Lung (tissue), 12 donors: Measurements from ENCODE around the gene CEP78. TPM values are rescaled to one million over a fixed set of nuclear protein-coding genes. Genes with fewer than 3 reads are reported as not detected.

Source experiments
- ATAC-seq: fragments of 200-7000 bp; cut with Tn5 transposase; one replicate; pipeline ENCODE4 v1.9.1; 2020; ENCODE audit warnings: moderate number of reproducible peaks; ENCODE audit not compliant: insufficient read depth, low FRiP score
- DNase-seq, 3 donors: peaks; one replicate each; pipeline ENCODE4 v3.0.0-alpha.2; 2013 to 2017
- H3K27ac ChIP-seq, 2 donors: one replicate each; pipeline ENCODE4 v1.5.1; 2013; ENCODE audit warnings: mild to moderate bottlenecking in 2 of 2, moderate library complexity in 2 of 2, control low read depth in 1 of 2, inconsistent platforms in 1 of 2, low read depth in 1 of 2, low read length in 1 of 2
- H3K27me3 ChIP-seq, 3 donors: one replicate each; pipeline ENCODE4 v1.5.1; 2013; ENCODE audit warnings: low read length in 2 of 3; ENCODE audit not compliant: control insufficient read depth in 3 of 3, insufficient read depth in 3 of 3
- H3K36me3 ChIP-seq, 4 donors: one replicate each; pipeline ENCODE4 v1.5.1; 2013; ENCODE audit warnings: low read length in 4 of 4, mild to moderate bottlenecking in 1 of 4, moderate library complexity in 1 of 4; ENCODE audit not compliant: control insufficient read depth in 4 of 4, insufficient read depth in 4 of 4
- H3K4me1 ChIP-seq, 5 donors: one replicate each; pipeline ENCODE4 v1.5.1; 2013; ENCODE audit warnings: low read length in 5 of 5, mild to moderate bottlenecking in 2 of 5, moderate library complexity in 1 of 5; ENCODE audit not compliant: control insufficient read depth in 5 of 5, insufficient read depth in 5 of 5
- H3K4me3 ChIP-seq: one replicate; pipeline ENCODE4 v1.5.1; 2013; ENCODE audit warnings: mild to moderate bottlenecking, control low read depth, moderate library complexity
- H3K9ac ChIP-seq, 2 donors: one replicate each; pipeline ENCODE4 v1.5.1; 2013; ENCODE audit warnings: low read length in 2 of 2, control low read depth in 1 of 2; ENCODE audit not compliant: insufficient read depth in 1 of 2
- H3K9me3 ChIP-seq, 4 donors: one replicate each; pipeline ENCODE4 v1.5.1; 2013; ENCODE audit warnings: low read length in 3 of 4, mild to moderate bottlenecking in 1 of 4, moderate library complexity in 1 of 4; ENCODE audit not compliant: control insufficient read depth in 4 of 4, insufficient read depth in 3 of 4
- CTCF ChIP-seq: IDR thresholded peaks from 2 replicates; pipeline ENCODE4 v1.5.1; 2012; ENCODE audit warnings: mild to moderate bottlenecking; ENCODE audit errors: control extremely low read depth, extremely low read depth
- WGBS, 2 donors: extraction: QIAGEN DNeasy Blood & Tissue Kit; methylation state at CpG; one replicate each; pipeline ENCODE4 v1.1.7; 2013; 5-methylcytosine and 5-hydroxymethylcytosine counted together
- polyA plus RNA-seq, 2 donors: library from polyadenylated mRNA; stranded (reverse); fragments of 200-250 nt; gene quantifications; one replicate each; pipeline ENCODE4 v1.2.1, GENCODE V29; 2013
- total RNA-seq, 2 donors: library from RNA; depleted of rRNA in 1 of 2; stranded (reverse); fragments of >200 nt in 1 of 2; gene quantifications; one replicate each; pipeline ENCODE4 v1.2.1, GENCODE V29; 2014 to 2021
- donor health status: control.
- donor health status: control.
- donor health status: Bipolar disorder and iron deficiency.
- donor health status: healthy.
- donor health status: DM: yes; HTN: yes; CAD: no.

CEP78 gene
- total and polyA plus RNA-seq, 4 donors: 3.7 to 38.0 (median 11.6) TPM

DNA sequence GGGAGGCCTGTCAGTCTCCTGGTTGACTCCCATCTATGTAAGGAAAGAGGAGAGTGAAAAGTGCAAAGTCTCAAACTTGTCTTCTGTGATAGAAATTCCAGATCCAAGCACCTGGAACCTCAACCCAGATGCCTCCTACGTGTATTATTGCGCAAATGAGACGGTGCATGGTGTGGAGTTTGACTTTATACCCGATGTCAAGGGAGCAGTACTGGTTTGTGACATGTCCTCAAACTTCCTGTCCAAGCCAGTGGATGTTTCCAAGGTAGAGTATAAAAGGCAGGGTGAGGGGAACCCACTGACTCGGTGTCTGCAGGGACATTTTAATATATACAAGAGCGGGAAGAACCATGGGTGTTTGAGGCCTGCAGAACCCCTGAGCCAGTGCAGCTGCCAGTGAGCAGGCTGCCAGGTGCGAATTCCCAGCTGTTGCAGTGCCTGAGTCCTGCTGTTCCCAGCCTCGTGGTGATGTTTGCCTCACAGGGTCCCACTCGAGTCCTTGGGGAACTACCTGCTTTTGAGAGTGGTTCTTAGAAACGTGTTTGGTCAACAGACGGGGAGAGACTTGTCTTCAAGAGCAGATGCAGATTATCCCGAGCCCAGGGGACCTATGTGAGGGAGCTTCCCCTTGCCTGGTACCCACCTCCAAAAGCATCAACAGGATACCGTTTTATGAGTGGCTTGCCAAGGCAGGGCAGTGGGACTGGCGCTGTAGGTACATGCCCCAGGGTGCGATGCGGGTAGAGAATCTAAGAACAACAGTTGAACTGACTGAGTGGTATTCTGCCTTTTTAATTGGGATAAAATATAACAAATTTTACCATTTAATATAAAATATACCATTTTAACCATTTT lies 70.6 kb downstream of the CEP78 start:
- Histone ChIP-seq H3K4me3 (no peak overlapping the region), H3K36me3 (no peaks in the 10 kb centered on the region)
- no peak for TF ChIP-seq CTCF

GRCh38 chr9:78307360-78307759 lies 71.5 kb downstream of the CEP78 start:
- 80 to 88% methylated on average over 2 of the region's 2 CpGs for WGBS, 2 donors

More for the DNA sequence above, 70.6 kb downstream of the CEP78 start:
- no peak for ATAC-seq
- WGBS, 2 donors: 78 to 79% methylated on average over 16 of the region's 16 CpGs
- no peak overlapping the region for H3K9ac ChIP-seq
- no peaks in the 10 kb centered on the region for H3K9me3 ChIP-seq
- H3K27me3 ChIP-seq: peaks cover 0 to 1% (median 0%) of the 10 kb centered on the region in 3 donors
- no peak overlapping the region for H3K27ac ChIP-seq
- H3K4me1 ChIP-seq: no peaks in the 10 kb centered on the region
- DNase-seq: no peak

DNA sequence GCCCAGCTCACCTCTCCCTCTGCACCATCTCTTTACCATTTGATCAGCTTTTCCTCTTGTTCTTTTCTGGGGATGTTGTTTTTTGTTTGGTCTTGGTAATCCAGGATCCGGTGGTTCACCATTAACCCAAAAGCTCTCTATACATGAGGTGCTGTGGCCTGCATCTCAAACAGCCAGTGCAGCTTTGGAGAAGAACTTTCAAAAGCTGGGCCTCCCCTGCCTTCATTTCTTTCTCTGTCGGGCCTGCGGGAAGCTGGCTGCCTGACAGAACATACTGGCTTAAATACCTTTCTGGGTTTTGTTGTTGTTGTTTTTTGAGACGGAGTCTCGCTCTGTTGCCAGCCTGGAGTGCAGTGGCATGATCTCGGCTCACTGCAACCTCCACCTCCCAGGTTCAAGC lies 73.2 kb downstream of the CEP78 start:
- WGBS, 2 donors: 95 to 97% methylated on average over 6 of the region's 6 CpGs
- Histone ChIP-seq H3K4me3 (no peak overlapping the region), H3K9ac (no peak overlapping the region), H3K9me3 (no peaks in the 10 kb centered on the region), H3K36me3 (no peaks in the 10 kb centered on the region), H3K27me3 (no peaks in the 10 kb centered on the region), H3K4me1 (no peaks in the 10 kb centered on the region), H3K27ac (no peak overlapping the region)
- ATAC-seq (no peak), DNase-seq (no peak)
- TF ChIP-seq CTCF: no peak

More at GRCh38 chr9:78307360-78307759, 71.5 kb downstream of the CEP78 start:
- Histone ChIP-seq H3K27ac (no peak overlapping the region), H3K36me3 (no peaks in the 10 kb centered on the region), H3K4me1 (no peaks in the 10 kb centered on the region), H3K4me3 (no peak overlapping the region), H3K27me3 (no peaks in the 10 kb centered on the region), H3K9ac (no peak overlapping the region), H3K9me3 (no peaks in the 10 kb centered on the region)
- no peak for TF ChIP-seq CTCF
- no peak for ATAC-seq
- no peak for DNase-seq
